ENCODE measurements around the gene SLC51B. TPM values are rescaled to one million over a fixed set of nuclear protein-coding genes. Genes with fewer than 3 reads are reported as not detected.

SLC51B gene
- total RNA-seq, 1 donor from 2014 or later, result not detected

- Mint-ChIP-seq H3K27ac (no peak overlapping the region), H3K4me1 (ENCODE audit: low read depth) (peaks cover 5% of the 10 kb centered on the region), H3K36me3 (ENCODE audit: low read depth) (no peaks in the 10 kb centered on the region), H3K4me3 (no peak overlapping the region), H3K9me3 (no peaks in the 10 kb centered on the region), H3K27me3 (ENCODE audit: insufficient read depth) (peaks cover 7% of the 10 kb centered on the region)
- DNase-seq (ENCODE audit: low spot score), result no peak
- intact Hi-C loops (cut with micrococcal nuclease), result no loop called here
These were observed 14.9 kb downstream of the SLC51B start for GRCh38 chr15:65059931-65060596.

DNA sequence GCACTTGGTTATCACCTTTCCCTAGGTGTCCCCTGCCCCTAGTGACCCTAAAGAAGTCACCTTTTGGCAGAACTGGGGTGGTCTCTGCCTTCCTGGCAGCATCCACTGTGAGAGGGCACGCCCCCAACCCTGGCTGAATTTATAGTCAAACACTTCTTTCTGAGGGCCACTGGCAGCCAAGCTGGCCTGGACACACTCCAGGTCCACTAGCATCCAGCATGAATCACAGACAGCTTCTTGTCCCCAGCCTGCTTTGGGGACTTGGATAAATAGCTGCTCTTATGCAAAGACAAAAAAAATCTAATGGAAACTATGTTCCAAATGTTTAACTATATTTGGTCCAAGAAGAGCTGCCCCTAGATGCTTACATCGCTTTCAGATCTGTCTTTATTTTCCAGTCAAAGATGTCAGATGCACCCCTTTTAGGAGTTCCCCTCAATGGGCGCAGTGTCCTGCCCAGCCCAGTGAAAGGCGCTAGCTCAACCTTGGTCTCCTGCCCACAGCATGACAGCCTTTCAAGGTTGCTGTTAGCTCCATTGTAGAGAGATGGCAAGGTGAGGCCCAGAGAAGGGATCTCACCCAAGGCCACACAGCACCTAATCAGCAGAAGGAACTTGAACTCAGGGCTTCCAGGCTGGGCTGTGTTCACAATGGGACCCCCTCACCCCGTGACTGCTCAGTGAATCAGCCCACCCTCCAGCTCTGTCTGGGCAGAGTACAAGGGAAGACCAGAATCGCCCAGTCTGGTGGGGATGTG is 15.6 kb downstream of the SLC51B start:
- no peaks in the 10 kb centered on the region for H3K9me3 Mint-ChIP-seq
- no peak for DNase-seq (ENCODE audit: low spot score)
- peaks cover 11% of the 10 kb centered on the region for H3K27me3 Mint-ChIP-seq (ENCODE audit: insufficient read depth)
- no peaks in the 10 kb centered on the region for H3K36me3 Mint-ChIP-seq (ENCODE audit: low read depth)
- peaks cover under 1% of the 10 kb centered on the region for H3K4me1 Mint-ChIP-seq (ENCODE audit: low read depth)
- intact Hi-C loops (cut with micrococcal nuclease), result no loop called here
- no peak overlapping the region for H3K27ac Mint-ChIP-seq
- no peak overlapping the region for H3K4me3 Mint-ChIP-seq

DNA sequence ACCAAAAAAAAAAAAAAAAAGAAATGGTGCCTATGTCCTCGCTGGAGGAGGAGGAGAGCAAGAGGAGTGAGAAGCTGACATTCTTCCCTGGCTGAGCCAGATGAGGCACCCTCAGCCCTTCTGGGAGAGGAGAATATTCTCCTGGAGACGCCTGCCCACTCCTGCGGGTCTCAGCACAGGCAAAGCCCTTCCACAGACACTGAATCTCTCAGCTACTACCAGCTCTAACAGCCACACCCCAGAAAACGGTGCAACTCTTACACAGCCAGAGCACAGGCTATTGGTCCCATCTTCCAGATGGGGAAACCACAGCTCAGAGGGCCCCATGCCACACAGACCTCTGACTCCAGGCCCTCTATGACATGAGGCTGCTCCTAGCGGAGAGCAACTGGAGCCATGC is 16.9 kb downstream of the SLC51B start:
- no peak overlapping the region for H3K27ac Mint-ChIP-seq
- H3K4me1 Mint-ChIP-seq (ENCODE audit: low read depth), result peaks cover under 1% of the 10 kb centered on the region
- H3K4me3 Mint-ChIP-seq, result no peak overlapping the region
- intact Hi-C loops (cut with micrococcal nuclease), result no loop called here
- no peak for DNase-seq (ENCODE audit: low spot score)
- no peaks in the 10 kb centered on the region for H3K36me3 Mint-ChIP-seq (ENCODE audit: low read depth)
- H3K27me3 Mint-ChIP-seq (ENCODE audit: insufficient read depth), result peaks cover 23% of the 10 kb centered on the region
- H3K9me3 Mint-ChIP-seq, result no peaks in the 10 kb centered on the region

GRCh38 chr15:65062726-65063125 is 17.5 kb downstream of the SLC51B start:
- DNase-seq (ENCODE audit: low spot score), result no peak
- Mint-ChIP-seq H3K27me3 (ENCODE audit: insufficient read depth) (peaks cover 26% of the 10 kb centered on the region), H3K9me3 (no peaks in the 10 kb centered on the region), H3K27ac (no peak overlapping the region), H3K4me3 (no peak overlapping the region), H3K4me1 (ENCODE audit: low read depth) (peaks cover 4% of the 10 kb centered on the region), H3K36me3 (ENCODE audit: low read depth) (peaks cover 2% of the 10 kb centered on the region)
- intact Hi-C loops (cut with micrococcal nuclease), result no loop called here

DNA sequence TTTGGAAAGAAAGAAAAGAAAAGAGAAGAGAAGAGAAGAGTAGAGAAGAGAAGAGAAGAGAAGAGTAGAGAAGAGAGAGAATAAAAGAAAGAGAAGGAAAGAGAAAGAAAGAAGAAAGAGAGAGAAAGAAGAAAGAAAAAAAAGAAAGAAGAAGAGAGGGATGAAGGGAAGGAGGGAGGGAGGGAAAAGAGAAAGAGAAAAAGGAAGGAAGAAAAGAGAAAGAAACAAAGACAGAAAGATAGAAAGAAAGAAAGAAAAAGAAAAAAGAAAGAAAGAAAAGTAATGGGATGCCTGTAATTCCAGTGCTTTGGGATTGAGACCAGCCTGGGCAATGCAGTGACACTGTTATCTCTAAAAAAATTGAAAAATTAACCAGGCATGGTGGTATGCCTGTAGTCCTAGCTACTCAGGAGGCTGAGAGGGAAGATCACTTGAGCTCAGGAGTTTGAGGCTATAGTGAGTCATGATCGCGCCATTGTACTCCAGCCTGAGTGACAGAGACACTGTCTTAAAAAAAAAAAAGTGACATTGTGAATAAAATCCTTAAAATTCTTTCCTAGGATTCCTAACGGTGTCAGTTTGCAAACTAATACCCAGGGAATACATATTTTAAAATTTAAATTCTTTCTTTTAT is 20.9 kb downstream of the SLC51B start:
- Mint-ChIP-seq H3K27me3 (ENCODE audit: insufficient read depth) (peaks cover 39% of the 10 kb centered on the region), H3K36me3 (ENCODE audit: low read depth) (peaks cover 2% of the 10 kb centered on the region), H3K4me3 (no peak overlapping the region), H3K4me1 (ENCODE audit: low read depth) (peaks cover 4% of the 10 kb centered on the region), H3K9me3 (no peaks in the 10 kb centered on the region), H3K27ac (no peak overlapping the region)
- intact Hi-C loops (cut with micrococcal nuclease), result no loop called here
- DNase-seq (ENCODE audit: low spot score), result no peak

GRCh38 chr15:65066635-65067316 is 21.6 kb downstream of the SLC51B start:
- no peak for DNase-seq (ENCODE audit: low spot score)
- peaks cover 4% of the 10 kb centered on the region for H3K4me1 Mint-ChIP-seq (ENCODE audit: low read depth)
- peaks cover 39% of the 10 kb centered on the region for H3K27me3 Mint-ChIP-seq (ENCODE audit: insufficient read depth)
- peaks cover 2% of the 10 kb centered on the region for H3K36me3 Mint-ChIP-seq (ENCODE audit: low read depth)
- H3K9me3 Mint-ChIP-seq, result no peaks in the 10 kb centered on the region
- no peak overlapping the region for H3K27ac Mint-ChIP-seq
- intact Hi-C loops (cut with micrococcal nuclease), result no loop called here
- H3K4me3 Mint-ChIP-seq, result peak overlapping the region; percentile 26

- Mint-ChIP-seq H3K36me3 (ENCODE audit: low read depth) (peaks cover 2% of the 10 kb centered on the region), H3K4me3 (peak overlapping the region; percentile 26), H3K27ac (no peak overlapping the region), H3K4me1 (ENCODE audit: low read depth) (peaks cover 4% of the 10 kb centered on the region), H3K9me3 (no peaks in the 10 kb centered on the region), H3K27me3 (ENCODE audit: insufficient read depth) (peaks cover 39% of the 10 kb centered on the region)
- intact Hi-C loops (cut with micrococcal nuclease), result no loop called here
- DNase-seq (ENCODE audit: low spot score), result no peak
These were observed 22.1 kb downstream of the SLC51B start for GRCh38 chr15:65067317-65067644.

DNA sequence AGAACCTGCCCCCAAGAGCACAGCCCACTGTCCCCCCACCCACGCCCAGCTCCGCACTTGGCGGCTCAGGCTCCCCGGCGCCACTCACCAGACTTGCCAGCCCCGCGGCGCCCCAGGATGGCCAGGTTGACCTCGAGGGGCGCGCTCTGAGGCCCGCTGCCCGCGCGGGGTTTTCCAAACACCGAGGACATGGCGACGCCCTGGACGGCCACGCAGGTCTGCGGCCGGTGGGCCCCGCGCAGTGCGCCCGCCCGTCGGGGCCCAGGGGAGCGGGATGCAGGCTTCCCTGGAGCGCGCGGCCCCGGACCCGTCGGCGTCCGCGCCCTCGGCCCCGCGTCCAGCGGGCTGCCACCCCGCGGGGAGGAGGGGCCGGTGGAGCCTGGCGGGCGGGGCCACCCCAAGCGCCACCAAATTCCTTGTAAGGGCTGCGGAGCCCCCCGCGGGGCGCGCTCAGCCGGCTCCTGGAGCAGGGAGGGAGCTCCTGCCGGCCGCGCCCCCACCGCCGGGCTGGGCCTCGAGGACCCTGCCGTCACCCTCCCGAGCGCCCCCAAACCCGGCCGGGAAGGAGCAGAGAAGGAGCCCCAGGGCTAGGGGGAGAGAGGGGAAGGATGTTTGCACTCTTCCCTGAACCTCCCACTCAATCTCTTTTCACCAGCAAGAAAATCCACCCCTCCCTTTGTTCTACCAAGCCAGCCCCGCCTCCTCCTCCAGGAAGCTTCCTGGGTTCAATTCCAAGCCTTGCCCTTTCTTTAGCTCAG is 22.6 kb downstream of the SLC51B start, which contains the start of gene RASL12:
RASL12 (minus strand) TSS at position 347 of the 758 bp plus-strand sequence; CDS start at position 191, 156 bp downstream.
- Mint-ChIP-seq H3K9me3 (no peaks in the 10 kb centered on the region), H3K4me3 (peak within 1 kb of the TSS; percentile 26), H3K27me3 (ENCODE audit: insufficient read depth) (peaks cover 39% of the 10 kb centered on the region), H3K36me3 (ENCODE audit: low read depth) (peaks cover 2% of the 10 kb centered on the region), H3K4me1 (ENCODE audit: low read depth) (peaks cover 4% of the 10 kb centered on the region), H3K27ac (no peak within 1 kb of the TSS)
- DNase-seq (ENCODE audit: low spot score), result no peak
- intact Hi-C loops (cut with micrococcal nuclease), result no loop called here

DNA sequence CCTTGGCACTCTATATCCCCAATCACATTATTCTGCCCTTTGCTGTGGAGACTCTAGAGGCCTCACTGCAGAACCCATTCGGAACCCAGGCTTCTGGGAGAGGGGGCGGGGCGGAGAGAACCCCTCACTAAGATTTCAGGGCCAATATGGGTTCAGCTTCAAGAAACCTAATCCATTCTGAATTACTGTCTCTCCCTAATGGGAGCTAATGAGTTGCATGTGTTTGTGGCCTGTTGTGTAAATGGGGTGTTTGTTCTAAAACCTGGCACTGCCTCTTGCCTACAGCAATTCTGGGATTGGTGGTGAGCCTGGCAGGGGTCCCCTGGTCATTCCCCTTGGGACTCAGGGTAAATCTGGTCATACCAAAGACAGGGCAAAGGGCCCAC is 23.2 kb downstream of the SLC51B start:
- no peak for DNase-seq (ENCODE audit: low spot score)
- no peaks in the 10 kb centered on the region for H3K9me3 Mint-ChIP-seq
- no peak overlapping the region for H3K4me3 Mint-ChIP-seq
- peaks cover 4% of the 10 kb centered on the region for H3K4me1 Mint-ChIP-seq (ENCODE audit: low read depth)
- intact Hi-C loops (cut with micrococcal nuclease), result no loop called here
- peaks cover 37% of the 10 kb centered on the region for H3K27me3 Mint-ChIP-seq (ENCODE audit: insufficient read depth)
- no peak overlapping the region for H3K27ac Mint-ChIP-seq
- H3K36me3 Mint-ChIP-seq (ENCODE audit: low read depth), result peaks cover 2% of the 10 kb centered on the region

- H3K9me3 Mint-ChIP-seq, result no peaks in the 10 kb centered on the region
- no peak overlapping the region for H3K27ac Mint-ChIP-seq
- H3K36me3 Mint-ChIP-seq (ENCODE audit: low read depth), result peaks cover 2% of the 10 kb centered on the region
- intact Hi-C loops (cut with micrococcal nuclease), result no loop called here
- peaks cover 4% of the 10 kb centered on the region for H3K4me1 Mint-ChIP-seq (ENCODE audit: low read depth)
- peaks cover 35% of the 10 kb centered on the region for H3K27me3 Mint-ChIP-seq (ENCODE audit: insufficient read depth)
- DNase-seq (ENCODE audit: low spot score), result no peak
- H3K4me3 Mint-ChIP-seq, result no peak overlapping the region
These were observed 24.0 kb downstream of the SLC51B start for GRCh38 chr15:65069179-65069578.

GRCh38 chr15:65069779-65070546 is 24.8 kb downstream of the SLC51B start:
- Mint-ChIP-seq H3K27me3 (ENCODE audit: insufficient read depth) (peaks cover 33% of the 10 kb centered on the region), H3K4me3 (no peak overlapping the region), H3K36me3 (ENCODE audit: low read depth) (peaks cover 2% of the 10 kb centered on the region), H3K9me3 (no peaks in the 10 kb centered on the region), H3K4me1 (ENCODE audit: low read depth) (peaks cover 4% of the 10 kb centered on the region), H3K27ac (no peak overlapping the region)
- intact Hi-C loops (cut with micrococcal nuclease), result no loop called here
- DNase-seq (ENCODE audit: low spot score), result no peak

DNA sequence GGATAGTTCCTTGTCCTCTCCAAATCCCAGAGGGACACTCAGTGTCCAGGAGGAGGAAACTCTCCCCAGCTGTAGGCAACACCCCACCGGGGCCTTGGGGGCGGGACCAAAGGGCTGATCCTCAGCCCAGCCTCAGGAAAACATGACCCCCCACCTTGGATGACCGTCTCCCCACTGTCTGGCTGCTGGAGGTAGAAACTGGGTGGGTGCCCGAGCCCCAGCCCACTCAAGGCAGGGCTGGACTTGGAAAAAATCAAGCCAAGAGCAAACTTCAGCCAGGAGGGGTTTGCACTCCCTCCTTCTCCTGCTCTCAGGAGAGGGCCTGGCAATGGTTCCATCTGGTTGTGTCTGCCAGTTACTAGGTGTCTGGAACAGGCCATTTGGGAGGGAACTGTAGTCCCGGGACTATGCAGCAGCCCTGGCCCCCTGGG is 26.2 kb downstream of the SLC51B start:
- peaks cover 2% of the 10 kb centered on the region for H3K36me3 Mint-ChIP-seq (ENCODE audit: low read depth)
- H3K9me3 Mint-ChIP-seq, result no peaks in the 10 kb centered on the region
- intact Hi-C loops (cut with micrococcal nuclease), result no loop called here

More for the DNA sequence above, 26.2 kb downstream of the SLC51B start:
- Mint-ChIP-seq H3K27ac (no peak overlapping the region), H3K27me3 (ENCODE audit: insufficient read depth) (peaks cover 23% of the 10 kb centered on the region), H3K4me1 (ENCODE audit: low read depth) (peaks cover 4% of the 10 kb centered on the region), H3K4me3 (no peak overlapping the region)
- no peak for DNase-seq (ENCODE audit: low spot score)
